Neural progenitor cell (in vitro differentiated cells): ENCODE results near the gene SMAD7. TPM values are rescaled to one million over a fixed set of nuclear protein-coding genes. Genes with fewer than 3 reads are reported as not detected.
A peak's percentile ranks its signal among the peaks of the same experiment; 100 is the strongest.

Experiments
- DNase-seq: peaks from one replicate; pipeline ENCODE4 v3.0.0-alpha.2; 2016; ENCODE audit warnings: low spot score
- H2AFZ ChIP-seq: fragments of 200-600 bp; sonication (generic); replicated peaks from 2 replicates; pipeline ENCODE4 v1.6.1; 2016; ENCODE audit warnings: antibody characterized with exemption
- H3F3A ChIP-seq: fragments of 200-600 bp; sonication (generic); 2 replicates; pipeline ENCODE4 v1.6.1; 2016; ENCODE audit warnings: antibody characterized with exemption, low read depth
- H3K27ac ChIP-seq: fragments of 200-600 bp; sonication (generic); 2 replicates; pipeline ENCODE4 v1.5.1; 2016; ENCODE audit warnings: mild to moderate bottlenecking
- H3K27me3 ChIP-seq: fragments of 200-600 bp; sonication (generic); 2 replicates; pipeline ENCODE4 v1.6.1; 2016; ENCODE audit warnings: mild to moderate bottlenecking, moderate library complexity
- H3K36me3 ChIP-seq: fragments of 200-600 bp; sonication (generic); 2 replicates; pipeline ENCODE4 v1.5.1; 2016
- H3K4me1 ChIP-seq: fragments of 200-600 bp; sonication (generic); 2 replicates; pipeline ENCODE4 v1.6.1; 2016; ENCODE audit warnings: mixed run types
- H3K4me2 ChIP-seq: fragments of 200-600 bp; sonication (generic); 2 replicates; pipeline ENCODE4 v1.6.1; 2016
- H3K4me3 ChIP-seq: fragments of 200-600 bp; sonication (generic); 2 replicates; pipeline ENCODE4 v1.5.1; 2016
- H3K79me2 ChIP-seq: fragments of 200-600 bp; sonication (generic); 2 replicates; pipeline ENCODE4 v1.6.1; 2016; ENCODE audit warnings: low read depth
- H3K9ac ChIP-seq: fragments of 200-600 bp; sonication (generic); 2 replicates; pipeline ENCODE4 v1.6.1; 2016
- H3K9me3 ChIP-seq: fragments of 200-600 bp; sonication (generic); 2 replicates; pipeline ENCODE4 v1.5.1; 2016; ENCODE audit warnings: low read depth
- H4K20me1 ChIP-seq: fragments of 200-600 bp; sonication (generic); 2 replicates; pipeline ENCODE4 v1.6.1; 2016; ENCODE audit warnings: low read depth
- H3K27ac Mint-ChIP-seq: 3 replicates; pipeline ENCODE4 v1.8.0; 2021; ENCODE audit warnings: mixed read lengths
- H3K27me3 Mint-ChIP-seq: 2 replicates; pipeline ENCODE4 v1.8.0; 2022; ENCODE audit warnings: low read depth, mild to moderate bottlenecking, inconsistent platforms, moderate library complexity, mixed read lengths; ENCODE audit not compliant: insufficient read depth
- H3K36me3 Mint-ChIP-seq: 3 replicates; pipeline ENCODE4 v1.8.0; 2021; ENCODE audit warnings: mixed read lengths
- H3K4me1 Mint-ChIP-seq: 3 replicates; pipeline ENCODE4 v1.8.0; 2021; ENCODE audit warnings: mixed read lengths
- H3K4me3 Mint-ChIP-seq: 3 replicates; pipeline ENCODE4 v1.8.0; 2021; ENCODE audit warnings: mild to moderate bottlenecking, moderate library complexity, mixed read lengths
- H3K9me3 Mint-ChIP-seq: 3 replicates; pipeline ENCODE4 v1.8.0; 2020; ENCODE audit warnings: mixed read lengths
- EZH2 ChIP-seq: fragments of 200-600 bp; sonication (generic); IDR thresholded peaks from 2 replicates; pipeline ENCODE4 v1.6.1; 2017; ENCODE audit warnings: antibody characterized with exemption, mild to moderate bottlenecking, moderate library complexity
- EZH2phosphoT487 ChIP-seq: fragments of 200-600 bp; sonication (generic); IDR thresholded peaks from 2 replicates; pipeline ENCODE4 v1.6.1; 2017; ENCODE audit warnings: antibody characterized with exemption
- total RNA-seq: library from RNA; depleted of rRNA; stranded (reverse); fragments of >200 nt; gene quantifications from 2 replicates; pipeline ENCODE4 v1.2.3, GENCODE V29; 2015; ENCODE audit warnings: low replicate concordance
- TF ChIP-seq, protein P1 (sequence below): fragments of 200-600 bp; sonication (generic); IDR thresholded peaks from 2 replicates; pipeline ENCODE4 v1.5.1; 2017; ENCODE audit warnings: antibody characterized with exemption, mild to moderate bottlenecking

SMAD7 gene
- total RNA-seq, 1 donor from 2014 or later: 1.1 TPM

DNA sequence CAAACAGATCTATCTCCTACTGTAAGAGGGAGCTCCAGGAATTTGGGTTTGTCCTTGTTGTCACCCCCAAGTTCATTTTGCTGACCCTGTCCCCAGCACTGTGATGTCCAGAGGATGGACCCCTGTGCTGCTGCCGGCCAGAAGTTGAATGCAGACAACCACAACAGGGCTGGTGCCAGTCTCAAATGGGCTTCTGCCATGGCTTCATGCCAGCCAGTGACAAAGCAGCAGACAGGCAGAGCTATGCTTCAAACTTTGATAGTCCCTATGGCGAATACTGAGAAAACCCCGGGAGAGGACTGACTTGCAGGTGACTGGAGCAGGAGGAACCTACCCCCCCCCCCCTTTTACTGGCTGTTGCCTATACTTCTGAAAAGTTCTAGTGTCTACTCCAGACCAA is 3.2 kb downstream of the SMAD7 start:
- H3K27ac Mint-ChIP-seq: no peak overlapping the region
- TF ChIP-seq, protein P1, sequence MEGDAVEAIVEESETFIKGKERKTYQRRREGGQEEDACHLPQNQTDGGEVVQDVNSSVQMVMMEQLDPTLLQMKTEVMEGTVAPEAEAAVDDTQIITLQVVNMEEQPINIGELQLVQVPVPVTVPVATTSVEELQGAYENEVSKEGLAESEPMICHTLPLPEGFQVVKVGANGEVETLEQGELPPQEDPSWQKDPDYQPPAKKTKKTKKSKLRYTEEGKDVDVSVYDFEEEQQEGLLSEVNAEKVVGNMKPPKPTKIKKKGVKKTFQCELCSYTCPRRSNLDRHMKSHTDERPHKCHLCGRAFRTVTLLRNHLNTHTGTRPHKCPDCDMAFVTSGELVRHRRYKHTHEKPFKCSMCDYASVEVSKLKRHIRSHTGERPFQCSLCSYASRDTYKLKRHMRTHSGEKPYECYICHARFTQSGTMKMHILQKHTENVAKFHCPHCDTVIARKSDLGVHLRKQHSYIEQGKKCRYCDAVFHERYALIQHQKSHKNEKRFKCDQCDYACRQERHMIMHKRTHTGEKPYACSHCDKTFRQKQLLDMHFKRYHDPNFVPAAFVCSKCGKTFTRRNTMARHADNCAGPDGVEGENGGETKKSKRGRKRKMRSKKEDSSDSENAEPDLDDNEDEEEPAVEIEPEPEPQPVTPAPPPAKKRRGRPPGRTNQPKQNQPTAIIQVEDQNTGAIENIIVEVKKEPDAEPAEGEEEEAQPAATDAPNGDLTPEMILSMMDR: no peak
- no peak for TF ChIP-seq EZH2
- TF ChIP-seq EZH2phosphoT487: no peak
- Histone ChIP-seq H3K4me2 (peak overlapping the region; percentile 90), H4K20me1 (peaks cover 36% of the 10 kb centered on the region), H3K9ac (no peak overlapping the region), H3K27ac (no peak overlapping the region), H3K9me3 (no peaks in the 10 kb centered on the region), H3K4me3 (no peak overlapping the region), H3K4me1 (peaks cover 37% of the 10 kb centered on the region), H2AFZ (no peak overlapping the region), H3K36me3 (no peaks in the 10 kb centered on the region), H3K27me3 (peaks cover 53% of the 10 kb centered on the region), H3F3A (peaks cover 29% of the 10 kb centered on the region), H3K79me2 (no peaks in the 10 kb centered on the region)
- H3K4me3 Mint-ChIP-seq: peak overlapping the region; percentile 99
- H3K4me1 Mint-ChIP-seq: peaks cover 58% of the 10 kb centered on the region
- peaks cover 16% of the 10 kb centered on the region for H3K36me3 Mint-ChIP-seq
- peaks cover 15% of the 10 kb centered on the region for H3K27me3 Mint-ChIP-seq
- no peaks in the 10 kb centered on the region for H3K9me3 Mint-ChIP-seq
- DNase-seq: no peak

DNA sequence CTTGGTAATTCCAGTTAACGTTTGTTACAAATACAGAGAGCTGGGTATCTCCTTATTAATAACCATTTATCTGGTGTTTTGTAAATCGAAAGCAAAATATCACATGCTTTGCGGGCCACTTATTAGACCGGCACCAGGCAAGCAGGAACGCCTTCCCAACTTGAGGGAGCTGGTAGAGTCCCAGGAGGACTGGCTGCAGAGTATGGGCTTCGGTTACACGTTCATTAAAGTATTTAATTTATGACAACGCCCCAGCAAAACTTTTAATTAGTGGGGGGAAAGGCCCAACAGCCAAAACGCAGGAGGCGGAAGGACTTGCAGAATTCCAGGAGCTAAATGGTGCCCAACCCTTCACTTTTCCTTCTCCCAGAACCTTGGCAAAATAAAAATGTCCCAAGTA is 3.7 kb downstream of the SMAD7 start:
- peaks cover 19% of the 10 kb centered on the region for H3K36me3 Mint-ChIP-seq
- no peaks in the 10 kb centered on the region for H3K36me3 ChIP-seq
- no peak overlapping the region for H3K27ac Mint-ChIP-seq
- H3K4me1 ChIP-seq: peaks cover 37% of the 10 kb centered on the region
- no peak overlapping the region for H2AFZ ChIP-seq
- H3K4me1 Mint-ChIP-seq: peaks cover 63% of the 10 kb centered on the region
- no peak overlapping the region for H3K9ac ChIP-seq
- H3K4me3 Mint-ChIP-seq: peak overlapping the region; percentile 99
- DNase-seq: no peak
- peaks cover 12% of the 10 kb centered on the region for H3K27me3 Mint-ChIP-seq
- peaks cover 24% of the 10 kb centered on the region for H3F3A ChIP-seq
- H4K20me1 ChIP-seq: peaks cover 36% of the 10 kb centered on the region
- no peak overlapping the region for H3K27ac ChIP-seq
- no peak overlapping the region for H3K4me3 ChIP-seq
- no peaks in the 10 kb centered on the region for H3K79me2 ChIP-seq
- TF ChIP-seq, protein P1: no peak
- no peak for TF ChIP-seq EZH2
- no peak for TF ChIP-seq EZH2phosphoT487
- peaks cover 53% of the 10 kb centered on the region for H3K27me3 ChIP-seq
- no peaks in the 10 kb centered on the region for H3K9me3 Mint-ChIP-seq
- no peak overlapping the region for H3K4me2 ChIP-seq
- H3K9me3 ChIP-seq: no peaks in the 10 kb centered on the region

DNA sequence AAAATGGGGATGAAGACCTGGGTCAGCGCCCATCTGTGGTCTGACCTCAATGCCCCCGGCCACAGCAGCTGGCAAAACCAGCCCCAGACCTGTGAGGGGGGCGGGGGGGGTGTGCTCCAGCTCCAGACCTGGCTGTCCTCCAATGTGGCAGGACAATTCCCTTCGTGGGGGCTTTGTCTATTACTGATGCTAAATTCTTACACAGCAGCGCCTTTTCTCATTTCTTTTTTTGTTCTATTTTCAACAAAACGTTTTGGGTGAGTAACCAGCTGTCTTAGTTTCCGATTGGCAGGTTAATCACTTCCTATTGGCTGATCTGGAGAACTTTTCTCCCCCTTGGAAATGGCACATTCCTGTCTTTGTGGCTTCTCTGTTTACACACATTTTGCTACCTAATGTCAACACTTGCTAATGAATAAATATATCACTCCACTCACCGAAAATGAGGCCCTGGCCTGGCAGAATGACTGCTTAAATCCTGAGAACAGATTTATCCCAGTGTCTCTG is 4.4 kb downstream of the SMAD7 start:
- H3K27ac Mint-ChIP-seq: no peak overlapping the region
- no peaks in the 10 kb centered on the region for H3K9me3 Mint-ChIP-seq
- H3F3A ChIP-seq: peaks cover 20% of the 10 kb centered on the region
- peaks cover 21% of the 10 kb centered on the region for H3K36me3 Mint-ChIP-seq
- no peaks in the 10 kb centered on the region for H3K36me3 ChIP-seq
- peaks cover 11% of the 10 kb centered on the region for H3K27me3 Mint-ChIP-seq
- TF ChIP-seq, protein P1: no peak
- no peak for TF ChIP-seq EZH2
- no peak for TF ChIP-seq EZH2phosphoT487
- peaks cover 36% of the 10 kb centered on the region for H4K20me1 ChIP-seq
- DNase-seq: no peak
- no peak overlapping the region for H2AFZ ChIP-seq
- H3K27me3 ChIP-seq: peaks cover 53% of the 10 kb centered on the region
- peaks cover 70% of the 10 kb centered on the region for H3K4me1 Mint-ChIP-seq
- H3K4me1 ChIP-seq: peaks cover 37% of the 10 kb centered on the region
- no peaks in the 10 kb centered on the region for H3K79me2 ChIP-seq
- no peak overlapping the region for H3K9ac ChIP-seq
- H3K4me3 ChIP-seq: no peak overlapping the region
- H3K27ac ChIP-seq: no peak overlapping the region
- no peaks in the 10 kb centered on the region for H3K9me3 ChIP-seq
- peak overlapping the region; percentile 99 for H3K4me3 Mint-ChIP-seq
- H3K4me2 ChIP-seq: peak overlapping the region; percentile 26

DNA sequence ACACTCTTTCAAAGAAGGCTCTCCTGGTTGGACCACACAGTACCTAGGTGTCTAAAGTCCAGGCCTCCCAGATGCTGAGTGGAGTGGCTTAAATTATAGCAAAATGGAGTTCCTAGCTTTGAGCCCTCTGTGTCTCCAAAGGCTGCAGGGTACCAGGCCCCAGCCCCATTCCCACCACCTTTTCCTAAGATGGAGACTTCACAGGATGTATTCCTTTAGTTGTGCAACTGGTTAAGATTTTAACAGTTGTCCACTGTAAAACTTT is 4.9 kb downstream of the SMAD7 start:
- Histone ChIP-seq H3K9ac (no peak overlapping the region), H3K36me3 (no peaks in the 10 kb centered on the region), H4K20me1 (peaks cover 35% of the 10 kb centered on the region), H3K79me2 (no peaks in the 10 kb centered on the region), H3K4me1 (peaks cover 36% of the 10 kb centered on the region), H3K4me3 (no peak overlapping the region), H2AFZ (no peak overlapping the region), H3F3A (peaks cover 15% of the 10 kb centered on the region), H3K27ac (no peak overlapping the region), H3K27me3 (peaks cover 48% of the 10 kb centered on the region), H3K9me3 (no peaks in the 10 kb centered on the region), H3K4me2 (no peak overlapping the region)
- peak overlapping the region; percentile 66 for H3K4me3 Mint-ChIP-seq
- H3K36me3 Mint-ChIP-seq: peaks cover 26% of the 10 kb centered on the region
- no peak for TF ChIP-seq EZH2
- no peak for TF ChIP-seq EZH2phosphoT487
- TF ChIP-seq, protein P1: no peak
- DNase-seq: no peak
- H3K27ac Mint-ChIP-seq: no peak overlapping the region
- peaks cover 11% of the 10 kb centered on the region for H3K27me3 Mint-ChIP-seq
- H3K4me1 Mint-ChIP-seq: peaks cover 75% of the 10 kb centered on the region
- no peaks in the 10 kb centered on the region for H3K9me3 Mint-ChIP-seq
